GM18951 (cell line): ENCODE data around the gene ADGRF3.
"Not testable (repeated sequence)": the region's sequence is repeated elsewhere in the genome, so short reads cannot be mapped to it uniquely, and the experiment has no call there.

Source experiments
- POLR2A ChIP-seq: IDR thresholded peaks from 4 replicates; pipeline ENCODE4 v1.6.1; 2011; ENCODE audit warnings: mild to moderate bottlenecking; ENCODE audit not compliant: insufficient read length, insufficient read depth; ENCODE audit errors: extremely low read depth
- in situ Hi-C: fragments of 300-500 bp; cut with MboI; formaldehyde crosslinking; loops from one replicate; pipeline ENCODE4 v1.12.0; 2022; ENCODE audit warnings: low sequenced_read_pairs, mixed read lengths, inconsistent platforms; ENCODE audit not compliant: unreplicated experiment

Gene ADGRF3

DNA sequence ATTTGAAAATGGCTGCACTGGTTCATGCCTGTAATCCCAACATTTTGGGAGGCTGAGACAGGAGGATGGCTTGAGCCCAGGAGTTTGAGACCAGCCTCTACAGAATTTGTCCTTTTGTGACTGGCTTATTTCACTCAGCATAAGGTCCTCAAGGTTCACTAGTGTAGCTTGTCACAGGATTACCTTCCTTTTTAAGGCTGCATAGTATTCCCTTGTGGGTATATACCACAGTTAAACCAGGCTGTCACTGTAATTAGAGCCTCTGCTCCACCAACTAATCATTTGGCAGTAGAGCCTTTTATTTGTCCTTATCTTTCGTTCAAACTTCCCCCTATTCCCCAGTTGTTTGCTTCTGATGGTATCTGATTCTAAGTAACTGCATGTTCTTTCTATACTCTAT lies 51.1 kb downstream of the ADGRF3 start:
- no peak for TF ChIP-seq POLR2A
- in situ Hi-C loops = no loop called here

DNA sequence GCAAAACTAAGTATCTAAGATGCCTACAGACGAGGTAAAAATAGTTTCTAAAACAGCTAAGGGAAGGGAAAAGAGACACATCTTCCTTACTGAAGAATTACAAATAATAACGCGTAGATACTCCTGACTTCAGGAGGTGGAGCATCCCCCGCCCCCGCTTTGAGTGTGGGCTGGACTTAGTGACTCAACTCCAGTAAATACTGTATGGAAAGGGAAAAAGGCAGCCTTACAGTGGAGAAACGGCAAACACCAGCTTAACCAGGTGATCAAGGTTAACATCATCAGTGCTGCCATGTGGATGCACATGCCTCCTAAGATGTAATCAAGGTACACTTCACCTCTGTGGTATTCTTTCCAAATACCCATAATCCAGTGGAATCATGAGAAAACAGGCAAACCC lies 53.9 kb downstream of the ADGRF3 start:
- in situ Hi-C loops = no loop called here

DNA sequence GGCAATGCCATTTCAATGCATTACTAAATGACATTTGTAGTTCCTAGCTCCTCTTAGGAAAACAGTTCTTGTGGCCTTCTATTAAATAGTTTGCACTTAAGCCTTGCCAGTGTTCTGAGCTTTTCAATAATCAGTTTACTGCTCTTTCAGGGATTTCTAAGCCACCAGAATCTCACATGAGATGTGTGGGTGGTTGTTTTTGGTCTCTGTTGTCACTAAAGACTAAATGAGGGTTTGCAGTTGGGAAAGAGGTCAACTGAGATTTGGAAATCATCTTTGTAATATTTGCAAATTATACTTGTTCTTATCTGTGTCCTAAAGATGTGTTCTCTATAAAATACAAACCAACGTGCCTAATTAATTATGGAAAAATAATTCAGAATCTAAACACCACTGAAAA lies 56.6 kb downstream of the ADGRF3 start:
- TF ChIP-seq POLR2A = no peak

More for the DNA sequence above, 53.9 kb downstream of the ADGRF3 start:
- TF ChIP-seq POLR2A = no peak

DNA sequence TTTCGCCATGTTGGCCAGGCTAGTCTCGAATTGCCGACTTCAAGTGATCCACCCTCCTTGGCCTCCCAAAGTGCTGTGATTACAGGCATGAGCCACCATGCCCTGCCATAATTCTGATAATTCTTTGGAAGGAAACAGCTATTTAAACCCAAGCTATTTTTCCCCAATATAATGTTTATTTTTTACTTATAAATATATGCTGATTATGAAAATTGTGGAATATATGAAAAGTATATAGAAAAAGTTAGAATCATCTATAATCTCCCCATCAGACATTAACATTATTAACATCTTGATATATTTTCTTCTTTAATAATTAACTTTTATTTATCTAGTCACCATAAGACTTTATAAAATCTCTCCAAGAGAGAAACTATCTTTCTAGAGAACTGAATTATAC lies 60.7 kb downstream of the ADGRF3 start:
- in situ Hi-C loops = no loop called here

More for the DNA sequence above, 56.6 kb downstream of the ADGRF3 start:
- in situ Hi-C loops = no loop called here

DNA sequence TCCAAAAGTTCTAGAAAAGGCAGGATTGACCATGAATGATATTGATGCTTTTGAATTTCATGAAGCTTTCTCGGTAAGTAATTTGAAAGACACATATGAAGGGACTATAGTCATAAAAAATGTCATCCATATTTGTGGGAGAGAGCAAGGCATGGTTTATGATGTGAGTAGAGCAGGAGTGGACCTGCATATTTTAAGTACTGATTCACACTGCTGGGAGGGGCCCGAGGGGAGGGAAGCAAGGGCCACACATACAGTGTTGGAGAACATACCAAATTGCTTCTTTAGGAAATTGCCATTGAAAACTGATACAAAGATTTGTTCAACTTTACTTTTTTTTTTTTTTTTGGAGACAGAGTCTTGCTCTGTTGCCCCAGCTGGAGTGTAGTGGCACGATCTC lies 62.5 kb downstream of the ADGRF3 start:
- TF ChIP-seq POLR2A = no peak
- in situ Hi-C loops = no loop called here

More for the DNA sequence above, 60.7 kb downstream of the ADGRF3 start:
- TF ChIP-seq POLR2A = no peak

DNA sequence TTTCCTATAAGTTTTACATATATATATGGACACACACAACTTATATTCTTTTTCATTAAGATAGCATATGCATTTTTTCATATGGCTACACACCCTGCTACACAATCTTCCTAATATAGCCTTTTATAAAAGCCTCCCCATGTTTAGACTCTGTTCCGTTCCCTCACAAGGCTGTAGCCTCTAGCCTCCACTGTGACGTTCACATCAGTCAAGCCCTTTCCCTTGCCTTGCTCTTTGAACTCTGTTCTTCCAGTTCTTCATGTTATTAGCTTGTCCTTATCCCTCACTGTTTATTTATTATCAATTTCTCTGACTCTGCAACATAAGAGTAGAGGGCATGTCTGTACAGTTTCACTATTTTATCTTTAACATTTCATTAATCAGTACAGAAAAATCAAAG lies 63.0 kb downstream of the ADGRF3 start:
- no peak for TF ChIP-seq POLR2A
- in situ Hi-C loops = no loop called here

DNA sequence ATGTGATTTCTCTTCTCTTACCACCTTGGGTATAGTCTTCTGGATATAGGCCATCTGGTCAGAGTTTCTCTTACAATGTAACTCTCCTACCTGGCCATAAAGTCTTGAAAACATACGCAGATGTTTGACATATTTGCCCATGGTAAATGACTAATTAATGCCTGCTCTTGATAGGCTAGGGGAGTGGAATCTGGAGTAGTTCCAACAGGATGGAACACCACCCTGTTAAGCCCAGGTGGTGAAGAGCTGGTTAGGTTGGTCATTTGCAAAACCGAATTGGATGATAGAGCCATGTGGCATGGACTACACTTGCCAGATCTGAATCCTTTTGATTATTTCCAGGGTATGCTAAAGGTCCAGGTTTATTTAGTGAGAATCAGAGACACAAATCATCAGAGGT lies 65.4 kb downstream of the ADGRF3 start:
- no peak for TF ChIP-seq POLR2A
- in situ Hi-C loops = no loop called here

DNA sequence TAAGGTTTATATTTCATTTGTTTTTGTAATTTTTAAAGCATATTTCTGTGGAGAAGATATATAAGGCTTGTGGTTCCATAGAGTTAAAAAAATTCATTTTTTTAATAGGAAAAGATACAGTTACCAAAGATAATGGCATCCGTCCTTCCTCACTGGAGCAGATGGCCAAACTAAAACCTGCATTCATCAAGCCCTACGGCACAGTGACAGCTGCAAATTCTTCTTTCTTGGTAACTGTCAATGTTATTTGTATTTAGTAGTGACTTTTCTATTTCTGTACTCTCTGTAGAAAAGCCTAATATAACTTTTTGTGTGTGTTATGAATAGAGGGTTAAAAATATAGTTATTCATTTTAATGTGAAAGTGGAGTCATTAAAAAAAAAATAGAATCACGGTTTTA lies 66.7 kb downstream of the ADGRF3 start:
- TF ChIP-seq POLR2A = no peak
- in situ Hi-C loops = no loop called here

DNA sequence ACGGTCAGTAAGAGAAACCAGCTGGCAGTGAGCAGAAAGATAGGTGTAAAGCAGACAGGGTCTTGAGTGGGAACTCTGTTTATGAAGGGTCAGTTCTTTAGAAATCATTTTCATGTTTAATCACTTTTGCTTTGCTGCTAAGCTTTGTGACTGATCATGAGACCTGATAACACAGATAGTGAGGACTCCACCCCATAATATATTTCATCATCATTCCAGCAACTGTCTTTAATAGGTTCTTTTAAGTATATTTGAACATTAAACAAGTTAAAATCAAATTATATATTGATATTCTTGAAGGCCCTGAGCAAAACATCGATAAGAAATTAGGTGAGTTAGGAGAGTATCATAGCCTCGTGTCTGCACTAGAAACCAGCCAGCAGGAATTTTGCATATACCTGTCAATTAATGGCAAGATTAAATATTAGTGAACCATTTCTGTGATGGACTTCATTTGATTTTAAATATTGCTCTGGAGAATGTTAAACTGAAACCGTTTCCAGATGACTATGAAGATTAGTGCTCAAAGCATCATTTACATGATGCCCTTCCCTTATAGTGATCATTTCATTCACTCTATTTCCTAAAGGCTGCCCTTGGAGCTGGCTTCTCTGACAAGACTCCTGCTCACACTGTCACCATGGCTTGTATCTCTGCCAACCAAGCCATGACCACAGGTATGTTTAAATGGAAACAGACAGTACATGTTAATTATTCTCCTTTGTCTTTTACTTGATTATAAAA lies 69.9 kb downstream of the ADGRF3 start:
- in situ Hi-C loops = no loop called here
- TF ChIP-seq POLR2A = no peak

DNA sequence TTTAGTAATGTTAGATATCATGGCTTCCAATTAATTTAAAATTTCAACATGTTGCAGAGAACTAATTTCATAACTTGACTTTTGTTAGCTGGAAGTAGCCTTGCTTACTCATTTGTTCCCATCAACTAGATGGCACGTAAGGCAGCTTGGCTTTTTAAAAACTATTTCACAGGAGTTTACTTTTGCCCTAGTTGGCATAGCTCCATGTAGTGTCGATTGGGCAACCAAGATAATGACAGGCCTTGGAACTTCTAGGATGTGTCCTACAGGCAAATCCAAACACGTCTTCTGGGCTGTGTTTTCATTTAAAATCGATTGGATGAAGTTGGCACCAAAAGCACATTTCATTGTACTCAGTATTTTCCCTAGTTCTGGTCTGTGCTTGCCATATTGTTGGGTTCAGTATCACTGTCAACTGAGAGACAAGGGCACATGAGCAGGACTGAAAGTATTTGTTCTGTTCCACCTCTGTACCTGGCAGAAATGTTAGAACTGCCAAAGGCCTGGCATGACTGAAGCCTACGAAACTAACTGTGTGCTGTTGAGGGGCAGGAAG lies 72.5 kb downstream of the ADGRF3 start:
- in situ Hi-C loops = no loop called here
- no peak for TF ChIP-seq POLR2A

DNA sequence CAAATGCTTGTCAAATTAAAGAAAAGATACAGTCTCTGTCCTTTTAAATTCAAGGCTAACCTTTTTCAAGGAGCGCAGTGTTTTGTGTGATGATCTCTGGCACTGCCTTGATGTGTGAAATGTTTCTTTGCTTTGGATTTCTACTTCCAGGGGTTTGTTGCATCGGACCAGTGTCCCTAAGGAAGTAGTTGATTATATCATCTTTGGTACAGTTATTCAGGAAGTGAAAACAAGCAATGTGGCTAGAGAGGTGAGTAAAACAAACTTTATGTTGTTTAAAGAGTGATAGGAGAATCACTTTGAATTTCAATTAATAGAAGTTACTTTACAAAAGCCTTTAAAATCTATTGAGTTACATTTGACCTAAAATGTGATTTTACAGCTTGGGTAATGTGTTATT lies 73.1 kb downstream of the ADGRF3 start:
- in situ Hi-C loops = no loop called here
- no peak for TF ChIP-seq POLR2A

DNA sequence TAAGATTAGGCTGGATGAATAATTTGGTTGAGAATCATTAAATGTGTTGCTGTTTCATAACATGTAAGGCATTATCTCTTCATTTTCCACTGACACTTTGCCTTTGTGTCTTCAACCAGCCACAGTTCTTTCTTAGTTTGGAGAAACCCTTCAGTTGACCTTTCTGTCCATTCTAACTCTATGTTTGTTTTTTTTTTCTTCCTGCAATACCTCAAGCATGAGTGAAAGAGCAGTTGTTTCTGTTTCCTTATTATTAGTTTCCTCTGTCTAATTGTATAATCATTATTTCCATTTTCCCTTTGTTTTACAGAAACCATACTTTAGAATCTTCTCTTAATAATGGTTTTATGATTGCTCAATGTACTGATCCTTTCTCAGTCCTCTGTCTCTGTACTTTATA lies 76.2 kb downstream of the ADGRF3 start:
- no peak for TF ChIP-seq POLR2A
- in situ Hi-C loops = no loop called here

DNA sequence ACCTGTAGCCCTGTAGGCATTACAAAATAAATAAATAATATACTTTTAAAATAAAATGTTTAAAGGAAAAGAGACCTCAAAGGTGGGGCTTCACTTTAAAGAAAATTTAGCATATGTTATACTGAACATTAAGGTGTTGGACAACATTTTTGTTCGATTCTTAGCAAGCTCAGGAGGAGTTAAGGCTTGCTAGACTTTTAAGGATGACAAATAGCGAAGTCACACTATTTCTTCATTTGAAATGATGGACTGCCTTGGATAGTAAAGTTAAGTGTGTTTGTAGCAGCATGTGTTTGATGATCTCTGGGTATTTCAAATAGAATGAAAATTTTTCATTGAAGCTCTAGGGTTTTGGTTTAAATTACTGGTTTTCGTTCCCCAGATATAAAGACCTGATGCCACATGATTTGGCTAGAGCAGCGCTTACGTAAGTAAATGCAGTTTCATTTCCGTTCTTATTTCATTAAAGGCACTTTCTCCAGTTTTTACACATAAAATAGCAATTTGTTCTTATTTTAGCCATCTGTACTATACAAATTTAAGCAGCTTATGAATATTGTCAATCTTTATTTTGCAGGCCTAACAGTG lies 76.9 kb downstream of the ADGRF3 start:
- in situ Hi-C loops = no loop called here
- no peak for TF ChIP-seq POLR2A

DNA sequence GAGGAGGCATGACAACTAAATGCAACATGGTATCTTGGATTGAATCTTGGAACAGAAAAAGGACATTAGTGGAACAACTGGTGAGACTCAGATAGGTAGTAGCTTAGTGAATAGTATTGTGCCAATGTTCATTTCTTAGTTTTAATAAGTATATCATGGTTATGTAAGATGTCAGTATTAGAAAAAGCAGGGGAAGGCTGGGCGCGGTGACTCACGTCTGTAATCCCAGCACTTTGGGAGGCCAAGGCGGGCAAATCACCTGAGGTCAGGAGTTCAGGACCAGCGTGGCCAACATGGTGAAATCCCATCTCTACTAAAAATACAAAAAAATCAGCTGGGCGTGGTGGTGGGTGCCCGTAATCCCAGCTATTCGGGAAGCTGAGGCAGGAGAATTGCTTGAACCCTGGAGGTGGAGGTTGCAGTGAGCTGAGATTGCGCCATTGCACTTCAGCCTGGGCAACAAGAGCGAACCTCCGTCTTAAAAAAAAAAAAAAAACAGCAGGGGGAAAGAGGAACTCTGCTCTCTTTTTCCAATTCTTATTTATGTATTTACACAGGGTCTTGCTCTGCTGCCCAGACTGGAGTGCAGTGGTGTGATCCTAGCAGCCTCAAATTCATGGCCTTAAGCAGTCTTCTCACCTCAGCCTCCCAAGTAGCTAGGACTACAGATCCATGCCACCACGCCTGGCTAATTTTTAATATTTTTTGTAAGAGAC lies 77.8 kb downstream of the ADGRF3 start:
- in situ Hi-C loops = not testable (repeated sequence)
